22Rv1 (cell line): ENCODE measurements around the gene EPAS1.

Source experiments
- ZFX ChIP-seq: fragments of 450-650 bp; IDR thresholded peaks from 2 replicates; pipeline ENCODE4 v1.6.1; 2017; ENCODE audit warnings: antibody characterized with exemption, borderline replicate concordance
- TF ChIP-seq, protein P1 (sequence below): fragments of 450-650 bp; IDR thresholded peaks from 2 replicates; pipeline ENCODE4 v1.5.1; 2017; ENCODE audit warnings: mild to moderate bottlenecking

DNA sequence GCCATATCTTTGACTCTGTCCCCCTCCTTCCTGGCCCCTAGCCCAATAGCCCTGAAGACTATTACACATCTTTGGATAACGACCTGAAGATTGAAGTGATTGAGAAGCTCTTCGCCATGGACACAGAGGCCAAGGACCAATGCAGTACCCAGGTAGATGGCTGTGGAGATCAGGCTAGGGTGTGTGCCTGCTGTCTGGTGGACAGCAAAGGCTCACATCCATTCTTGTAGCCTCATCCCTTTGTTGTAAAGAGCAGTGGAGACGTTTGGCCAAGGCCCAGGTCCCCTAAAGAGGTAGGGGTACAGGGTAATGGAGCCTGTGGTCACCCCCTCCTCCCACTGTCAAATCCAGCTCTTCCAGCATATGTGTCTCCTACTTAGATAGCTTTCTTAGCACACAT is 81.4 kb downstream of the EPAS1 start:
- TF ChIP-seq, protein P1, sequence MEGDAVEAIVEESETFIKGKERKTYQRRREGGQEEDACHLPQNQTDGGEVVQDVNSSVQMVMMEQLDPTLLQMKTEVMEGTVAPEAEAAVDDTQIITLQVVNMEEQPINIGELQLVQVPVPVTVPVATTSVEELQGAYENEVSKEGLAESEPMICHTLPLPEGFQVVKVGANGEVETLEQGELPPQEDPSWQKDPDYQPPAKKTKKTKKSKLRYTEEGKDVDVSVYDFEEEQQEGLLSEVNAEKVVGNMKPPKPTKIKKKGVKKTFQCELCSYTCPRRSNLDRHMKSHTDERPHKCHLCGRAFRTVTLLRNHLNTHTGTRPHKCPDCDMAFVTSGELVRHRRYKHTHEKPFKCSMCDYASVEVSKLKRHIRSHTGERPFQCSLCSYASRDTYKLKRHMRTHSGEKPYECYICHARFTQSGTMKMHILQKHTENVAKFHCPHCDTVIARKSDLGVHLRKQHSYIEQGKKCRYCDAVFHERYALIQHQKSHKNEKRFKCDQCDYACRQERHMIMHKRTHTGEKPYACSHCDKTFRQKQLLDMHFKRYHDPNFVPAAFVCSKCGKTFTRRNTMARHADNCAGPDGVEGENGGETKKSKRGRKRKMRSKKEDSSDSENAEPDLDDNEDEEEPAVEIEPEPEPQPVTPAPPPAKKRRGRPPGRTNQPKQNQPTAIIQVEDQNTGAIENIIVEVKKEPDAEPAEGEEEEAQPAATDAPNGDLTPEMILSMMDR: no peak
- no peak for TF ChIP-seq ZFX
